ENCODE results near the gene ERC2.

ERC2 gene

GRCh38 chr3:56123487-56123886 is 344.8 kb downstream of the ERC2 start:
- TF ChIP-seq GATA2 (IDR thresholded peaks at IDR 0.05; ENCODE audit: low read depth, low read length) = no peak
- TF ChIP-seq GATA3 (IDR thresholded peaks at IDR 0.05; ENCODE audit: low read depth, low read length) = no peak

- TF ChIP-seq GATA3 (IDR thresholded peaks at IDR 0.05; ENCODE audit: low read depth, low read length) = no peak
- TF ChIP-seq GATA2 (IDR thresholded peaks at IDR 0.05; ENCODE audit: low read depth, low read length) = no peak
Observed at GRCh38 chr3:56122911-56123310, 345.4 kb downstream of the ERC2 start.

GRCh38 chr3:56121716-56122115 is 346.6 kb downstream of the ERC2 start:
- TF ChIP-seq GATA3 (IDR thresholded peaks at IDR 0.05; ENCODE audit: low read depth, low read length) (no peak), GATA2 (IDR thresholded peaks at IDR 0.05; ENCODE audit: low read depth, low read length) (no peak)

- TF ChIP-seq GATA2 (IDR thresholded peaks at IDR 0.05; ENCODE audit: low read depth, low read length) (no peak), GATA3 (IDR thresholded peaks at IDR 0.05; ENCODE audit: low read depth, low read length) (no peak)
Observed at GRCh38 chr3:56119575-56120349, 348.5 kb downstream of the ERC2 start.

GRCh38 chr3:56118968-56119367 is 349.3 kb downstream of the ERC2 start:
- TF ChIP-seq GATA3 (IDR thresholded peaks at IDR 0.05; ENCODE audit: low read depth, low read length) = no peak

- TF ChIP-seq GATA2 (IDR thresholded peaks at IDR 0.05; ENCODE audit: low read depth, low read length) (no peak), GATA3 (IDR thresholded peaks at IDR 0.05; ENCODE audit: low read depth, low read length) (no peak)
Observed at GRCh38 chr3:56115698-56116097, 352.6 kb downstream of the ERC2 start.

- no peak for TF ChIP-seq GATA3 (IDR thresholded peaks at IDR 0.05; ENCODE audit: low read depth, low read length)
- TF ChIP-seq GATA2 (IDR thresholded peaks at IDR 0.05; ENCODE audit: low read depth, low read length) = no peak
Observed at GRCh38 chr3:56115199-56115598, 353.1 kb downstream of the ERC2 start.

DNA sequence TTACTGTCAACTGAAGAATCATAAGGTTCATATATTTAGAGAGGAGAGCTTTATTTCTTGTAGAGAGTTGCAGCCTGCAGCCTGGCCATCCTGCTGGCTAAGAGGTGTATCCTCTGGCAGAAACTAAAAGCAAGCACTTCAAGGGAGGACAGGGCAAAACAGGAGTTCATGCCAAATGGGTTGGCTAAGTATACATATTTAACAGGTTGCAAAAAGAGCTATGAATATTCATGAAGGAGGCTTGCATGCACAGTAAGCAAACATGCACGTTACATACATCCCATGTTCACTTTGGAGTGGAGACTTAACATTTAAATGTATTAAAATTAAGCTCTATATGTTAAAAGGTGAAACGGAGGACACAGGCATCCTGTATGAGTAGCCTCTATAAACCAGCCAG is 354.4 kb downstream of the ERC2 start:
- TF ChIP-seq GATA2 (IDR thresholded peaks at IDR 0.05; ENCODE audit: low read depth, low read length) = no peak
- no peak for TF ChIP-seq GATA3 (IDR thresholded peaks at IDR 0.05; ENCODE audit: low read depth, low read length)

GRCh38 chr3:56113231-56113630 is 355.0 kb downstream of the ERC2 start:
- TF ChIP-seq GATA3 (IDR thresholded peaks at IDR 0.05; ENCODE audit: low read depth, low read length) = no peak
- TF ChIP-seq GATA2 (IDR thresholded peaks at IDR 0.05; ENCODE audit: low read depth, low read length) = no peak

DNA sequence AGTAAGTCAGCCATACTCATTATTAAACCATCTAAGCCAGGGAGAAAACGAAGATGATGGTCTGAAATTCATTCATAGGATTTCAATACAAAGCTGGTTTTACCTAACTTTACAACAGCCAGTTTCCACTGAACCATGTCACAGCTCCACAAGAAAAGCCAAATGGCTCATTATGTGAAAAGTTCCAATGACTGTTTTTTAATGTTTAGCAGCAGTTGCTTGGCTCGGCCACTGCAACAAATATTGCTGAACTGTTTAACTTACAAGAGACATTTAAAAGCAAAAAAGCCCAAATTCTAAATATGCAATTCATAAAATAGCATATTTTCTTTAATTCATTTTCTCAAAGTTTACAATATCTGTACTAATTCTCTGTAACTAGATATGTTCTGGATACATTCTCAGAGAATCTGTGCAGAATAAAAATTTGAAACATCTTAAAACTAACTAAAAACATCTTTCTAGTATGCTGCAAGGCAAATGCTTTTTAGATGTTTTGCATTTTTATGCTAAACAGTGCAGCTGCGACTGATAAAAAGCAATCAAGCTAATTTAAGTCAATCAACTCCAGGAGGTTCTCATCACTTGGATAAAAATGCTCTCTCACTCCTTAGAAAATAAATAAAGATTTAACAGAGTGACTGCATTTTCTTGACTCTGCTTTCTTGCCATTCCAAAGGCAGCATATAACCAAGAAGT is 356.5 kb downstream of the ERC2 start:
- TF ChIP-seq GATA3 (IDR thresholded peaks at IDR 0.05; ENCODE audit: low read depth, low read length) (no peak), GATA2 (IDR thresholded peaks at IDR 0.05; ENCODE audit: low read depth, low read length) (no peak)

- TF ChIP-seq GATA2 (IDR thresholded peaks at IDR 0.05; ENCODE audit: low read depth, low read length) = no peak
- no peak for TF ChIP-seq GATA3 (IDR thresholded peaks at IDR 0.05; ENCODE audit: low read depth, low read length)
Observed at GRCh38 chr3:56110886-56111285, 357.4 kb downstream of the ERC2 start.

DNA sequence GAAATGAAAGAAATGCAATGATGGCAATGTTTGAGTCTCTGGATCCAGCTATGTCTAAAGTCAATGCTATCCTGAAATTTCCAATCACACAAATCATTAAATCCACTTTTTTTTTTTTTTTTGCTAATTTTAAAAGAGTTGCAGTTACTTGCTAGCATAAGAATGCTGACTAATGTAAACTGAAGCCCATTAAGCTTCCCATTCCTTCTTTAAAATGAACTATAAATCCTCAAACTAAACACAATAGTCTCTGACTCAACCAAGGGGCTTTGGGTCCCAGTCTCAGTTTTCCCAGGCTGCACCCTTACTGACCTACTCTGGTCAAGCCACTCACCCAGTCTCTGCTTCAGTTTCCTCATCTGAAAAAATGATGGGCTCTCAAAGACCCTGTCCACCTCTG is 361.1 kb downstream of the ERC2 start:
- TF ChIP-seq GATA2 (IDR thresholded peaks at IDR 0.05; ENCODE audit: low read depth, low read length) = no peak
- TF ChIP-seq GATA3 (IDR thresholded peaks at IDR 0.05; ENCODE audit: low read depth, low read length) = no peak

GRCh38 chr3:56102032-56102431 is 366.2 kb downstream of the ERC2 start:
- TF ChIP-seq GATA3 (IDR thresholded peaks at IDR 0.05; ENCODE audit: low read depth, low read length) = no peak
- no peak for TF ChIP-seq GATA2 (IDR thresholded peaks at IDR 0.05; ENCODE audit: low read depth, low read length)

DNA sequence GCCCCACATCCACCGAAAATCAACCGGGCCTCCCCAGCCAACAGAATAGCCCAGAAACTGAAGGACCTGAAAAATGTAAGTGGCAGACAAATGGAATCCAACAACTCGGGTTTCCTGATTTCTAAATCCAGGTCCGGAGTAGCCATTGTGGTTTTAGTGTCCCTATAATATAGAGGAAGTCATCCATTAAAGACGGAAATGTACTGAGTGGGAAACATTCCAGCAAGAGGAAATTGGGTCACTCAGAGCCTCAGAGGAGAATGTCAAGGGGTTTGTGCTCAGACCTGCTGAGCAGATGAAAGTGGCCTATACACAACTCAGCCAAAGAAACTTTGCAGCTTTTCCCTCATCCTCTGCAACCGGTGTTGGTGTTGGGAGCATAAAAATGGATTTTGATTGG is 366.7 kb downstream of the ERC2 start:
- TF ChIP-seq GATA2 (IDR thresholded peaks at IDR 0.05; ENCODE audit: low read depth, low read length) (no peak), GATA3 (IDR thresholded peaks at IDR 0.05; ENCODE audit: low read depth, low read length) (no peak)

DNA sequence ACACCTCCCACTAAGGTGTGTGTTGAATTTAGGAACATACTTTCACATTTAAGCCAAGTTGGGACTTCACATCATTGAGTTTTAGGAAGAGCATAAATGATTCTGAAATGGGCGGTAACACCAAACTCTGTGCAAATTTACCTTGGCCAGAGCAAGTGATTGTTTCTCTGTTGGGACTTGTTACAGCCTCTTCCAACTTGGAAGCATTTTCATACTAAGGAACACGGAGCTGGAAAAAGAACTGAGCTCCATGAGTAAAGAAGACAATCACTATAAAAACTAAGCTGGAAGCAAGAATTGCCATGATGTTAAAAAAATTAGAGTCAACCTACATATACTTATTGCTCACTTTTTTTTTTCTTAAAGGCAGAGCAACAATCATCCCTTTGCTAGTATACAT is 371.3 kb downstream of the ERC2 start:
- TF ChIP-seq GATA3 (IDR thresholded peaks at IDR 0.05; ENCODE audit: low read depth, low read length) (no peak), GATA2 (IDR thresholded peaks at IDR 0.05; ENCODE audit: low read depth, low read length) (no peak)

Measured in SH-SY5Y (cell line).